Astrocyte (in vitro differentiated cells and primary cell): ENCODE measurements around the gene ITGB3.

ENCODE experiments used
- CTCF ChIP-seq: IDR thresholded peaks from 2 replicates; pipeline ENCODE4 v1.5.1; 2011; ENCODE audit warnings: low read depth, mild to moderate bottlenecking, inconsistent platforms, low read length, moderate library complexity; ENCODE audit not compliant: insufficient read depth
- EZH2 ChIP-seq: IDR thresholded peaks from 2 replicates; pipeline ENCODE4 v1.6.1; 2012; ENCODE audit warnings: mild to moderate bottlenecking, low read length, inconsistent platforms; ENCODE audit not compliant: insufficient read depth

GRCh38 chr17:47207143-47208067 lies 46.2 kb upstream of the ITGB3 start:
- TF ChIP-seq CTCF (no peak), EZH2 (no peak)
